ENCODE data around the gene EML4.

DNA sequence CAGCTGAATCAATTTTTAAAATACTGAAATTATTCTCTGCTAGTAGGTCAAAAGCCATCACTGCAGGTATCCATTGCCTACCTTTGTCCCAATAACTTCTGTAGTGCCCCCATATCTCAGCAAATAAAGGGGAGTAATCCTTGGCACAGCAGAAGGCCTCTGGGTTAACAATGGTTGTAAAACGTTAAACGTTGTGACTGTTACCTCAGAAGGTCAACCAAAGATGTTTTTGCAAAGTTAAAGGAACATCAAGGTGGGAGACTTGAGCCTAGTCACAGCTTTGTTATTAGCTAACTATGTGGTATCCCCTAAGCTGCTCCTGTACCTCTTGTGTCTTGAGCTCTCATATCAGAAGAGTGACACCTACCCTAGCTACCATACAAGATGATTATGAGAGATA is 131.4 kb downstream of the EML4 start:
- TF ChIP-seq, protein P1, sequence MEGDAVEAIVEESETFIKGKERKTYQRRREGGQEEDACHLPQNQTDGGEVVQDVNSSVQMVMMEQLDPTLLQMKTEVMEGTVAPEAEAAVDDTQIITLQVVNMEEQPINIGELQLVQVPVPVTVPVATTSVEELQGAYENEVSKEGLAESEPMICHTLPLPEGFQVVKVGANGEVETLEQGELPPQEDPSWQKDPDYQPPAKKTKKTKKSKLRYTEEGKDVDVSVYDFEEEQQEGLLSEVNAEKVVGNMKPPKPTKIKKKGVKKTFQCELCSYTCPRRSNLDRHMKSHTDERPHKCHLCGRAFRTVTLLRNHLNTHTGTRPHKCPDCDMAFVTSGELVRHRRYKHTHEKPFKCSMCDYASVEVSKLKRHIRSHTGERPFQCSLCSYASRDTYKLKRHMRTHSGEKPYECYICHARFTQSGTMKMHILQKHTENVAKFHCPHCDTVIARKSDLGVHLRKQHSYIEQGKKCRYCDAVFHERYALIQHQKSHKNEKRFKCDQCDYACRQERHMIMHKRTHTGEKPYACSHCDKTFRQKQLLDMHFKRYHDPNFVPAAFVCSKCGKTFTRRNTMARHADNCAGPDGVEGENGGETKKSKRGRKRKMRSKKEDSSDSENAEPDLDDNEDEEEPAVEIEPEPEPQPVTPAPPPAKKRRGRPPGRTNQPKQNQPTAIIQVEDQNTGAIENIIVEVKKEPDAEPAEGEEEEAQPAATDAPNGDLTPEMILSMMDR (IDR thresholded peaks at IDR 0.05) = no peak
- no peak for TF ChIP-seq POLR2A (IDR thresholded peaks at IDR 0.05; ENCODE audit: low read depth)
- TF ChIP-seq POLR2AphosphoS5 (IDR thresholded peaks at IDR 0.05) = no peak
- no peak for TF ChIP-seq EP300 (IDR thresholded peaks at IDR 0.05)
